H1 (cell line): ENCODE results near the gene TBX3. TPM values are rescaled to one million over a fixed set of nuclear protein-coding genes. Genes with fewer than 3 reads are reported as not detected.

Experiments used
- CTBP2 ChIP-seq: IDR thresholded peaks from 2 replicates; pipeline ENCODE4 v1.7.0; 2011; ENCODE audit warnings: borderline replicate concordance, mild to moderate bottlenecking, moderate library complexity, mixed read lengths, low read length; ENCODE audit not compliant: insufficient read depth, insufficient read length
- POLR2AphosphoS5 ChIP-seq: IDR thresholded peaks from 2 replicates; pipeline ENCODE4 v1.6.1; 2011; ENCODE audit warnings: low read depth, low read length
- polyA plus RNA-seq, 7 experiments: library from polyadenylated mRNA; depleted of rRNA in 3 of 7; stranded (reverse) in 5 of 7; unstranded in 2 of 7; fragments of >200 nt in 5 of 7; fragments of 200-250 nt in 2 of 7; gene quantifications; 1 replicate in 5 of 7; 2 replicates in 1 of 7; 4 replicates in 1 of 7; pipeline versions ENCODE4 v1.2.1 to v1.2.3, GENCODE V29; 2011 to 2013; ENCODE audit warnings: missing spikeins in 2 of 7, mixed read lengths in 2 of 7
- total RNA-seq: library from RNA; stranded (reverse); fragmentation: NEBNext Ultra II Directional; extraction: Animal tissue kit (Norgen Biotek cat#: 25700); gene quantifications from 2 replicates; pipeline ENCODE4 v1.2.1, GENCODE V29; 2021

Gene TBX3
- total and polyA plus RNA-seq, 2 of the 8 experiments (the other 6 are each of a cell fraction or from before 2014, with no cell fraction given), result 0.09 to 1.0 TPM

- TF ChIP-seq POLR2AphosphoS5 (no peak), CTBP2 (no peak)
- TF ChIP-seq, all 59 proteins: peak for 0
Measured at GRCh38 chr12:114661245-114661644, 22.7 kb downstream of the TBX3 start (continued).
